Measurements from ENCODE around the gene IL17REL. TPM values are rescaled to one million over a fixed set of nuclear protein-coding genes. Genes with fewer than 3 reads are reported as not detected.

Gene IL17REL
- total and polyA plus RNA-seq, 10 of the 15 experiments (the other 5 are each of a cell fraction or from before 2014, with no cell fraction given) = 0.03 TPM; not detected in 9

DNA sequence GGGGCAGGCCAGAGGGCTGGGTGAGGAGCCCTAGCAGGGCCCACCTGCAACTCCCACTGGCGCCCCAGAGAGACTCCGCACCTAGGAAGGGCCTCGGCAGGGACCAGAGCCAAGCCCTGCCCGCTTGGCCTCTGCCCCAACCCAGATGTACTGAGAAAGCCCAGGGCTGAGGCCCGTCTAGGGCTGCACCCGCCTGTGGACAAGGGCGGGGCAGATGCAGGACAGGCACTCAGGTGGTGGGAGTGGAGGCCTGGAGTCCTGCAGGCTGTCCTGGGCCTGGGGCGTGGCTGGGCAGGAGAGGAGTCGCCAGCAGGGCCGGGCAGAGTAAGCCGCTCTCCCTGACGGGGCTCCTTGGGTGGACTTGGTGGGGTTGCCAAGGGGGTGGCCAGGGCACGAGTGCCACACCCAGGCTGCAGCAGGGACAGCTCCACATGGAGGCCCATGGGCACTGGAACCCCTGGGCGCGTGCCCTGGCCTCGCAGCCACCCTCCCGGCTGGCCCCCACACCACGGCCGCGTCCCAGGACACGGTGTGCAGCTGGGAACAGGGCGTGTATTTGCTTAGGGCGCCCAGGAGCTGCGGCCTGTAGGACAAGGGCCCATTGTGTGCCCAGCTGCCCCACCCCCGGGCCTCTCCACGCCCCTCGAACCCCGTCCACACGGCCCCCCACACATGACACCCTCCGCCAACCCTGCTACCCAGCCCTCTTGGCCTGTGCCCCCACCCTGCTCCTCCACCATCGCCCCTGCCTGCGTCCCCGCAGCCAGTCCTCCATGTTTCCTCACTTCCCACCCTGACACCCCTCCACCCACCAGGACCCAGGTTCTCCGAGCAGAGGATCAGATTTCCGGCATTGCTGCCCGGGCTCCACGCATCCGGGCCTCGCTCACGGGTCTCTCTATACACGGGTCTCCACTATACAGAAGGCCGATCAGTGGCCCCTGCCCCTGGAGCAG is 63.3 kb downstream of the IL17REL start:
- BruUV-seq (replicated peaks) = no TSS peak
- H3K4me2 ChIP-seq (ENCODE audit: control insufficient read depth, insufficient read depth) = no peak overlapping the region
- FAIRE-seq (no peak), ATAC-seq (no peak), DNase-seq (ENCODE audit: low read depth, low spot score) (no peak)
- SMC1A ChIA-PET (ENCODE audit: uncharacterized antibody, unreplicated experiment) = no interaction called here
- CTCF ChIA-PET = no interaction called here
- TF ChIP-seq ZSCAN29 (IDR thresholded peaks at IDR 0.05) (no peak), MEF2A (IDR thresholded peaks at IDR 0.05; ENCODE audit: insufficient read depth, low read depth, low read length) (no peak)
- H3K4me1 ChIP-seq (ENCODE audit: control insufficient read depth, insufficient read depth, low read length) = peaks cover 4% of the 10 kb centered on the region; the same call in 1 of the 2 replicates
- no peaks in the 10 kb centered on the region for H4K20me1 ChIP-seq (ENCODE audit: control insufficient read depth, insufficient read depth)
- H3K36me3 ChIP-seq (ENCODE audit: control insufficient read depth in 2 of 2, insufficient read depth in 2 of 2, low read length in 1 of 2) = no peaks in the 10 kb centered on the region
- no peak overlapping the region for H3K4me3 ChIP-seq
- no peaks in the 10 kb centered on the region for H3K9me3 ChIP-seq (replicated peaks; ENCODE audit: control insufficient read depth, insufficient read depth, low read length)
- 55% methylated on average over 34 of the region's 42 CpGs for WGBS (ENCODE audit: insufficient coverage, insufficient replicate concordance, low lambda C conversion rate, missing lambda C conversion rate)
- H2AFZ ChIP-seq (ENCODE audit: control insufficient read depth, low read depth, low read length) = no peak overlapping the region
- POLR2A ChIA-PET = no interaction called here
- H3K27ac ChIP-seq (ENCODE audit: control insufficient read depth, insufficient read depth) = no peak overlapping the region
- RAD21 ChIA-PET (ENCODE audit: unreplicated experiment) = no interaction called here
- in situ Hi-C loops (cut with MboI) = no loop called here
- no peak overlapping the region for H3K9ac ChIP-seq (ENCODE audit: control insufficient read depth, insufficient read depth, low read length)
- intact Hi-C loops (cut with micrococcal nuclease; ENCODE audit: unreplicated experiment) = no loop called here
- H3K79me2 ChIP-seq (ENCODE audit: control insufficient read depth, insufficient read depth, low read length) = peaks cover 3% of the 10 kb centered on the region
- H3K27me3 ChIP-seq (replicated peaks in 1 of 2; ENCODE audit: control insufficient read depth in 2 of 2, insufficient read depth in 2 of 2, low read length in 1 of 2) = no peaks in the 10 kb centered on the region

DNA sequence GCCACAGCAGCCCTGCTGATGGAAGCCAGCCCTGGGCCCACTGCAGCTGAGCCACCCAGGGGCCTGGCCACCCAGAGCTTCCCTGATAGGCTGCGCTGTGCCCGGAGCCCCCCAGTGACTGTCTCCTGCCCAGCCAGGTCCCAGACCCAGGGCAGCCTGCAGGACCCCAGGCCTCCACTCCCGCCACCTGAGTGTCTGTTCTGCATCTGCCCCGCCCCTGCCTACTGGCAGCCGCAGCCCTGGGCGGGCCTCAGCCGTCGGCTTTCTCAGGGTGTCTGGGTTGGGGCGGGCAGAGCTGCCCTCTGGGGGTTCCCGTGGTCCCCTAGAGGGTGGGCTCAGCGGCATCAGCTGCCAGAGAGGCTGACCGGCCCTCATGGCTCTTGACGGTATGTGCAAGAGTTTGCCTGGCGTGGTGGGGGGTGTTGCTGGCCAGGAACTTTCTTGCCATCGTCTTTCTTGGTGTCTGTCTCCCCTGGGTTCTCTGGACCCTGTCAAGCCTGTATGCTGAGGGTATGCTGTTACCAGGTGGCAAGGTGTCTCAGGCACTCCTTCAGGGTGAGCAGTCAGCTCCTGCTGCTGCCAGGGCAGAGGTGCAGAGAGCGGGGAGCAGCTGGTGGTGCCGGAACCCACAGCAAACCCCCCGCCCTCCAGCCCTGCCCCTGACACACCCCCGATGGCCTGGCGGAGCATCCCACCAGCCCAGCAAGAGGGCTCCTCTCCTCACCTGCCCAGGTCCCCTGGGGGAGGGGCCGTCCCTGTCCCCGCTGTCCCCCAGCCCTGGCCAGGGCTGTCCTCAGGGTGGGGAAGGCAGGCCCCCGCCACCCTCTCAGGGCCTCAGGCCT is 64.2 kb downstream of the IL17REL start:
- ChIA-PET RAD21 (ENCODE audit: unreplicated experiment) (no interaction called here), POLR2A (no interaction called here), SMC1A (ENCODE audit: uncharacterized antibody, unreplicated experiment) (no interaction called here), CTCF (no interaction called here)
- peaks cover 4% of the 10 kb centered on the region; the same call in 1 of the 2 replicates for H3K4me1 ChIP-seq (ENCODE audit: control insufficient read depth, insufficient read depth, low read length)
- WGBS (ENCODE audit: insufficient coverage, insufficient replicate concordance, low lambda C conversion rate, missing lambda C conversion rate) = 48% methylated on average over 23 of the region's 23 CpGs
- TF ChIP-seq ZNF622 (IDR thresholded peaks at IDR 0.05) (no peak), BHLHE40 (IDR thresholded peaks at IDR 0.05; ENCODE audit: borderline replicate concordance in 1 of 2, low read depth in 2 of 2, low read length in 1 of 2) (no peak), YBX1 (IDR thresholded peaks at IDR 0.05) (no peak), NR2C2 (IDR thresholded peaks at IDR 0.05; ENCODE audit: borderline replicate concordance, control insufficient read depth, insufficient read length, low read depth) (no peak), SIX5 (IDR thresholded peaks at IDR 0.05; ENCODE audit: low read depth, low read length, severe bottlenecking) (no peak), EGR1 (IDR thresholded peaks at IDR 0.05; ENCODE audit: borderline replicate concordance in 1 of 2, low read depth in 2 of 2, low read length in 2 of 2) (no peak), HDAC2 (IDR thresholded peaks at IDR 0.05) (no peak), IKZF1 (conservative IDR thresholded peaks at IDR 0.05) (no peak)
- TF ChIP-seq, protein P1, sequence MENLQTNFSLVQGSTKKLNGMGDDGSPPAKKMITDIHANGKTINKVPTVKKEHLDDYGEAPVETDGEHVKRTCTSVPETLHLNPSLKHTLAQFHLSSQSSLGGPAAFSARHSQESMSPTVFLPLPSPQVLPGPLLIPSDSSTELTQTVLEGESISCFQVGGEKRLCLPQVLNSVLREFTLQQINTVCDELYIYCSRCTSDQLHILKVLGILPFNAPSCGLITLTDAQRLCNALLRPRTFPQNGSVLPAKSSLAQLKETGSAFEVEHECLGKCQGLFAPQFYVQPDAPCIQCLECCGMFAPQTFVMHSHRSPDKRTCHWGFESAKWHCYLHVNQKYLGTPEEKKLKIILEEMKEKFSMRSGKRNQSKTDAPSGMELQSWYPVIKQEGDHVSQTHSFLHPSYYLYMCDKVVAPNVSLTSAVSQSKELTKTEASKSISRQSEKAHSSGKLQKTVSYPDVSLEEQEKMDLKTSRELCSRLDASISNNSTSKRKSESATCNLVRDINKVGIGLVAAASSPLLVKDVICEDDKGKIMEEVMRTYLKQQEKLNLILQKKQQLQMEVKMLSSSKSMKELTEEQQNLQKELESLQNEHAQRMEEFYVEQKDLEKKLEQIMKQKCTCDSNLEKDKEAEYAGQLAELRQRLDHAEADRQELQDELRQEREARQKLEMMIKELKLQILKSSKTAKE (IDR thresholded peaks at IDR 0.05; ENCODE audit: low read depth, poor library complexity, severe bottlenecking) = no peak
- TF ChIP-seq, protein P2, sequence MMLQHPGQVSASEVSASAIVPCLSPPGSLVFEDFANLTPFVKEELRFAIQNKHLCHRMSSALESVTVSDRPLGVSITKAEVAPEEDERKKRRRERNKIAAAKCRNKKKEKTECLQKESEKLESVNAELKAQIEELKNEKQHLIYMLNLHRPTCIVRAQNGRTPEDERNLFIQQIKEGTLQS (IDR thresholded peaks at IDR 0.05; ENCODE audit: borderline replicate concordance, extremely low read depth, low read depth, low read length) = no peak
- H3K4me2 ChIP-seq (ENCODE audit: control insufficient read depth, insufficient read depth) = no peak overlapping the region
- no peaks in the 10 kb centered on the region for H3K36me3 ChIP-seq (ENCODE audit: control insufficient read depth in 2 of 2, insufficient read depth in 2 of 2, low read length in 1 of 2)
- FAIRE-seq (no peak), DNase-seq (ENCODE audit: low read depth, low spot score) (no peak), ATAC-seq (no peak)
- in situ Hi-C loops (cut with MboI) (no loop called here), intact Hi-C loops (cut with micrococcal nuclease; ENCODE audit: unreplicated experiment) (no loop called here)
- no peaks in the 10 kb centered on the region for H3K9me3 ChIP-seq (replicated peaks; ENCODE audit: control insufficient read depth, insufficient read depth, low read length)
- no peaks in the 10 kb centered on the region for H4K20me1 ChIP-seq (ENCODE audit: control insufficient read depth, insufficient read depth)
- H2AFZ ChIP-seq (ENCODE audit: control insufficient read depth, low read depth, low read length) = no peak overlapping the region
- H3K27me3 ChIP-seq (replicated peaks in 1 of 2; ENCODE audit: control insufficient read depth in 2 of 2, insufficient read depth in 2 of 2, low read length in 1 of 2) = no peaks in the 10 kb centered on the region
- no peak overlapping the region for H3K9ac ChIP-seq (ENCODE audit: control insufficient read depth, insufficient read depth, low read length)
- peaks cover 10% of the 10 kb centered on the region for H3K79me2 ChIP-seq (ENCODE audit: control insufficient read depth, insufficient read depth, low read length)
- BruUV-seq (replicated peaks) = no TSS peak
- no peak overlapping the region for H3K4me3 ChIP-seq
- H3K27ac ChIP-seq (ENCODE audit: control insufficient read depth, insufficient read depth) = no peak overlapping the region
